ENCODE results near the gene WNK1.
"Not testable (repeated sequence)": the region's sequence is repeated elsewhere in the genome, so short reads cannot be mapped to it uniquely, and the experiment has no call there.

Gene WNK1

DNA sequence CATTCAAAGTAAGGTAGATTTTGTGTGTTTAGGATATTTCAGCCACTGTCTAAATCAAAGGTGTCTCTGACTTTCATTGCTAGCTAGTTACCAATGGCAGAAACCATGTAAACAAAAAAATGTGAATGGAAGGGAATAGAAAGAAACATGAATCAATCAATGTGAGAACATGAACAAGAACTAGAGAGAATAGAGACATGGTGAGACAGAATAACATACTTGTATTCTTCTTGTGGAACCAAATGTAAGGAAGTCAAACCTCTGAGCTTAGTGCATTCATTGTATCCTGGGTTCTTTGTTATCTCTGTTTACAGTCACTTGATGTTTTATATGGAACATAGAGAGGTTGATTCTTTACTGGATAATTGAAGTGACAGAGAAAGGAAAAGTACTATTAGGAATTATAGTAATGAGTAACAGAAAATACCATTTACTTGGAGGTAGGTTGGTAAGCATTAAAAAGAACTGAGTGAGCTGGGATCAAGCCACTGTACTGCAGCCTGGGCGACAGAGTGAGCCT, 2.6 kb upstream of the WNK1 start:
- DNase-seq (ENCODE audit: low spot score), result no peak

DNA sequence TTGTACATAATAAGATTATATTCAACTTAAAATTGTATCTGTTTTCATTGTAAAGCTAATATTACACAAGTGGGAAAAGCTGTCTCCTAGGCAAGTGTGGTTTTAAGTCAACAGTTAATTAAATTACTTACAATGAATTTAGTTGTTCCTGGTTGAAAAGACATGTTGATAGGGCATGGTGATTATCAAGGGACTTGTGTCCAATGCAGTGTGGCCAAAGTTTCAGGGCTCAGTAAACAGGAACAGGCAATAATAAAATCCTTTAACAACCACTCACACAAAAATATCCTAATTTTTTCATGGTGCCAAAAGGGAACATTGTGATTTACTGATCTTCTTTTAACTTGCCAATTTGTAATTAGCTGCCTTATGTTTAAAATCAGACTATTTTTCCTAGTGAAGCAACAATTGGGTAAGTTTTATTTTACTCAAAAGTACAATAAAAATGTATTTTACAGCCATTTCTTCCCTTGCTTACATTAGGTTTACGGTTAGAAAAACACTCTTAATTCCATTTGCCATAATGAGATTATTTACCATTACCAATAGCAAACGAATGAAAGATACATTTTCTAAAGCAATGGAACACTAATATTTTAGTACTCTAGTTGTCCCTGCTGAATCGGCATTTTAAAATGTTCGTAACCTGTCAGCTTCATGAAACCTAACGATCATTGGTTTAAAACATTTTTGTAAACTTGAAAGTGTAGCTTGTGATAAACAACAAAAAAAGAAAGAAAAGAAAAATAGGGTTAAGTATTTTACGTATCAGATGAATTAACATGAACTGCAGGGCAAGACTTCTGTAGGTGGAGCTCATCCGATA, 1.8 kb upstream of the WNK1 start:
- DNase-seq (ENCODE audit: low spot score), result no peak

DNA sequence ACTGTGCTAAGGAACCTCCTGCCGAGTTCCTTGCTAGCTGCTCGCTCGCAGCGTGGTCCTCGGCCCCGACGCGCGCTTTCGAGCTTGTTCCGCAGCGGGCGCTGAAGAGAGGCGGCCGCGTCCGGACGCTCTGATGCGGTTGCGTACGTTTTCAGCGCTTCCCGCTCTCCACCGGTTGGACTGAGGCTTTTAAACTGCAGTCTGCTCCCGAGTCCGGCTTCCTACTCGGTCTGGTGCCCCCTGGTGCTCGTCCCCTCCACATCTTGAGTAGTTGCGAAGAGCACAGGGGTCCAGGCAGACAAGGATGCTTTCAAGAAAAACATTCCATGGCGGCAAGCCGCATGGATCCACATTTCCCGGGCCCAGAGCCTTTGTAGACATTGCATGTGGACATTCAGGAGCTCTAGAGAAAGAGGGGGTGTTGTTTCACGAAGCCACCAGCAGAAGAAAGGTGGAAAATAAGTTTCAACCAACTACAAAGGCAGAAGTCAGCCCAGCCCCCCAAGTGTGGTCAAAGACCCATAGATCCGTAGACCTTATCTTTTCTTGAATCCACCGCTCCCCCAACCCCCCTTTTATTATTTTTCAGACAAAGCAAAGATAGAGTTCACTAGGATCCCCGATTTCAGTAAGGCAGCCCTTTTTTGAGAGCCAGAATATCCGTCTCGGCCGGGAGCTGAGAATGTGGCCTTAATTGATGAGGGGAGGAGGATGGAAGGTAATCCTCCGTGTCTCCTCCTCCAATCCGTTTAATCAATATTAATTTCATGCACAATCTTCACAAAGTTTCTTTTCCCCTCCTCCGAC, 984 bp upstream of the WNK1 start:
- peak; percentile 83 for DNase-seq (ENCODE audit: low spot score)

DNA sequence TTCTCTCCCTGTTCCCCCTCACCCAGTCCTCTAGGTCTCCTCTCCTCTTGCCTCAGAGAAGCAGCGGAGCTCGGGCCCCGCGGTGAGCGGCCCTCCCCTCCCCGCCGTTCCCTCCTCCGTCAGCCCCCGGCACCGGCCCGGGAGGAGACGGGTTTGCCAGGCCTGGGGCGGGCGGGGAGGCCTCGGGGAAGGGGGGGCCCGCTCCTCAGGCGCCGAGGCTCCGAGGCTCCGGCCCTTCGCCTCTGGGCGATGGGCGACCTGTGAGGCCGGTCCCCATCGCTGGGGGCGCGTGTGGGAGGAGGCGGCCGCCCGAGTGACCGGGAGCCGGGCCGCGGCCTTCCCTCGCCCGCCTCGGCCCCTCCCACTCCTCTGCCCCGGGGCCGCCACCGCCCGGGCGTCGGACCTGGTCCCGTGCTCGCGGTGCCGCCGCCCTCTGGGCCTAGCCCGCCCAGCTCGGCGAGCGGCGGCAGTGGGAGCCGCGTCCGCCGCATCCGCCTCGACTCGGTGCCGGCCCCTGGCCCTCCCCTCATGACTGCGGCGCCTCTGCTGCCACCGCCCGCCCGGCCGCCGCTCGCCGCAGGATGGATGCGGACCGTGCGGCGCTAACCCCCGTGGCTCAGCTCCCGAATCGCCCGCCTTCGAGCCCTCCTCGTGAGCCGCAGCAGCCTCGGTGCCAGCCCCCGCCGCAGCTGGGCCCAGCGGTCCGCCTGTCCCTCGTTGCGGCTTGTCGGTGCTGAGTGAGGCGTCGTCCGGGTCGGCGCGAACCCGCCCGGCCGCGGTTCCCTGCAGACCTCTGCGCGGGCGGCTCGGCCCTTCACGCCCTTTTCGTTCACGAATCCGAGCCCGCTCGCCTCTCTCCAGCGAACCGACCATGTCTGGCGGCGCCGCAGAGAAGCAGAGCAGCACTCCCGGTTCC, 574 bp downstream of the WNK1 start:
- DNase-seq (ENCODE audit: low spot score), result peak; percentile 52

DNA sequence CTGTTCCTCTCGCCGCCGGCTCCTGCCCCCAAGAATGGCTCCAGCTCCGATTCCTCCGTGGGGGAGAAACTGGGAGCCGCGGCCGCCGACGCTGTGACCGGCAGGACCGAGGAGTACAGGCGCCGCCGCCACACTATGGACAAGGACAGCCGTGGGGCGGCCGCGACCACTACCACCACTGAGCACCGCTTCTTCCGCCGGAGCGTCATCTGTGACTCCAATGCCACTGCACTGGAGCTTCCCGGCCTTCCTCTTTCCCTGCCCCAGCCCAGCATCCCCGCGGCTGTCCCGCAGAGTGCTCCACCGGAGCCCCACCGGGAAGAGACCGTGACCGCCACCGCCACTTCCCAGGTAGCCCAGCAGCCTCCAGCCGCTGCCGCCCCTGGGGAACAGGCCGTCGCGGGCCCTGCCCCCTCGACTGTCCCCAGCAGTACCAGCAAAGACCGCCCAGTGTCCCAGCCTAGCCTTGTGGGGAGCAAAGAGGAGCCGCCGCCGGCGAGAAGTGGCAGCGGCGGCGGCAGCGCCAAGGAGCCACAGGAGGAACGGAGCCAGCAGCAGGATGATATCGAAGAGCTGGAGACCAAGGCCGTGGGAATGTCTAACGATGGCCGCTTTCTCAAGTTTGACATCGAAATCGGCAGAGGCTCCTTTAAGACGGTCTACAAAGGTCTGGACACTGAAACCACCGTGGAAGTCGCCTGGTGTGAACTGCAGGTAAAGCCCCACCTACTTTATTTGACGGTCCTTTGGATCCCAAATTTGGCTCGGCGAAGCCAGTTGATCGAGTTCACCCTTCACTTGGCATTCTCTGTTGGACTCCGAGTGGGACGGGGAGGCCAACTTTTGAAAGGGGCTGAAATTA, 1.5 kb downstream of the WNK1 start:
- DNase-seq (ENCODE audit: low spot score), result peak; percentile 53

DNA sequence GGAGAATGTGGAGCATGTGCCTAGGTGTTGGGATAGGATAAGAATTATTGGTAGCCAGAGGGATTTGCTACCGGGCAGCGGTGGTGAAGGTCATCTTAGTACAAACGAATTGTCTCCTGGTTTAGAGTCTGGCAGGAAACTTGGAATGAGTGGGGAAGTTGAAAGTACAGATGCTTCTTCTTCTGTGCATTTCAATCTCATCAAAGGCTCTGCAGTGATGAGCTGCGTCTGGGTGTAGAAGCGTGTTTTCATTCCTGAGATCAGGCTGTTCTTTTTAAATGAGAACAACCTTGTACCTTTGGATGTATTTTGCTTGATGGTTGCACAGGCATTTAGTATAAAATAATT, 2.1 kb downstream of the WNK1 start:
- DNase-seq (ENCODE audit: low spot score), result no peak

DNA sequence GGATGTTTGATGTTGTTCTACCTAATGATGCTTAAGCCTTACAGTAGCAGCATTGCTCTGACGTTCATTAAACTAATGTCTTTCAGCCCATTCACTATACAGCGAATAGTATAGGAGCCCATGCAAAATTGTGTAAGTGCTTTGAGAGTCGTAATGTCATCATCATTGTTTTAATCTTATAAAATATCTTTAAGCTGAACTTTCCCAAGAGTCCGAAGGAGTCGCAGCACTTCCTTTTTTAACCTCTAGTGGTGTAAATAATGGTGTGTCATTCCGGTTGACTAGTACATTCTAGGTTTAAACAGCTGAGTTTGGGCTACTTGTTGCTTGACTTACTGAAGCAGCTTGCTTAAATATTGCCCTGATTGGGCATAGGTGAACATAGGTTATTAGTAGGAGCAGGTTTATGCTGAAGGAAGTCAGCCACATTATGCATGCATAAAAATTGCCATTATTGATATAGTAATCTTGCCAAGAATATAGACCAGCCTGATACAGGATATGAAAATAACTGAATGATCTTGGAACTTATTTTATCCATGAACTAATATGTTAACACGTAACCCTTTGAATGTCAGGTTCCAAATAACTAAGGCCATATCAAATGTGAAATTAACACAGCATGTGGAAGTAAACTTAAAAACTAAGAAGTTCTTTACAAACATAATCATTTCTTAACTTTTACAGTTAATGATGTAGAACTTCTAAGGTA, 2.6 kb downstream of the WNK1 start:
- DNase-seq (ENCODE audit: low spot score), result peak; percentile 65

DNA sequence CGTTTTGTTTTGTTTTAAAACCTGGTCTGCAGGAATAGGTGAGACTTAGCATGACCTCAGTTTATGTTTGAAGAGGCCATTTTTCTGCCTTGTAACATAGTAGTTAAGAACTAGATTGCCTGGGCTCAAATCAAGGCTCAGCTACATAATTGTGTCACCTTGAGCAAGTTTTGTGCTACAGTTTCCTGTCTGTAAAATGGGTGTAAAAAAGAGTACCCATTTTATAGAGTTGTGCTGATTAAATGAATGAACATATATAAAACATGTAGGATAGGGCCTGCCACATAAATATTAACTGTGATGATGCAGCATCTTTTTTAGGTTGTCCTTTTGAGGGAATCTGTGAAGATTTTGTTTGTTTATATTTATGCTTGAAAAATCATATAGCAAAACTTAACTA, 7.2 kb downstream of the WNK1 start:
- no peak for DNase-seq (ENCODE audit: low spot score)

DNA sequence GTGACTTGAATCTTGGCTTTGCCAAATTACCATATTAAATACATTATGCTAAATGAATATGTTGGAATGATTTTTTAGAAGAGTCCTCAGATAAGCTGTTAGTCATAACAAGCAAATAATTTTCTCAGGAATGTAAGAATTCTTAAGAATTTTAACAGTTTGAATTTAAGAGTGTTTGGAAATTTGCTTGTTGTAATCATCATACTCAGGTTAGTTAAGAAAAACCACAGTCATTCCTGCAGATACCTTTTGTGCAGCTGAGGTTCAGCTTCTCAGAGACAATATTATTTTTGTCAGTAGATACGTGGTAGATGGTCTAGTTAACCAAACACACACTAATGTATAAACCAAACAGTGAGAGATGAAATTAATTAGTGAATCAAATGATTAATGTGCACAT, 8.9 kb downstream of the WNK1 start:
- no peak for DNase-seq (ENCODE audit: low spot score)

DNA sequence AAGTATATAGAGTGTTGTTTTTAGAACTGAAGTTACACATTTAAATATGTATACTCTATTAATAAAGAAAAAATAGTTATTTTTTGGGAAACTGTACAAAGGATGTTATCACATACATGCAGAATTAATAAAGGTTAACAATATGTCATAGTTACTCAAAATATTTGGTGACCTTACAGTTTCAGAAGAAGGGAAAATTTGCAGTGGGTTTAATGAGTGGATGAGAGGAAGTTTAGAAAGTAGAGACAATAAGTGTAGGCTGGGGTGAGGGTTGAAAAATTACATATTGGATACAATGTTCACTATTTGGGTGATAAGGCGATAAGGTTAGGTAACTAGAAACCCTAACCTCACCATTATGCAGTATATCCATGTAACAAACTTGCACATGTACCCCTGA, 13.5 kb downstream of the WNK1 start:
- no peak for DNase-seq (ENCODE audit: low spot score)

DNA sequence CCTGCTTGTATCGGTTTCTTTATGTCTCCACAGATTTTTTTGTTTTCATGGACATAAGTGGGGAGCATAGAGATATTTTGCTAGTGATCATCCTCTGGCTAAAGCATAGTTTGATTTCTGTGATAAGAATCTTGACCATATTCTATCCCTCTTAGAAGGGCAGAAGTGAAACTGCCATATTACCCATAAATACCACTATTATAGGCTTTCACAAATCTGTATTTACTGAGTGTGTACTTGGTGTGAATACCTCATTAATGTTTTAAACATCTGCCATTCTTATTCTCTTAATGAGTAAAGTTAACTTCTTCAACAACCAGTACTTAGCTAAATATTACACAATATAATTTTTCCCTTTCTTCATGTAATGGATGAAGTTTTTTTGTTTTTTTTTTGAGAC, 16.1 kb downstream of the WNK1 start:
- no peak for DNase-seq (ENCODE audit: low spot score)

DNA sequence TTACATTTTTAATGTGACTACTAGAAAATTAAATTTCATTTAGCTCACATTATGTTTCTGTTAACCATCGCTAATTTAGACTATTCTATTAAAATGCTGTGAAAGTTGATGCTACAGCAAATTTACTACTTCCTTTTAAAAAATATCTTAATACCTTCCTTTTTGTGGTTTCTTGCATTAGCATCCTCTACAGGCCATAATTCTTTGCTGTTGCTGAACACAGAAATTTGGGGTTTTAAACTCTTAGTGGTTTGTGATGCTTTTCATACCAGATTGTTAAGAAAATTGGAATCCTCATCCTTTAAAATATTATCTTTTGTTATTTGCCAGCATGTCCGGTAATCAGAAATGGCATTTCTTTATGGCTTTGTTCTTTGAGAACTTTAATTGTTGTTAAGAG, 18.1 kb downstream of the WNK1 start:
- no peak for DNase-seq (ENCODE audit: low spot score)

DNA sequence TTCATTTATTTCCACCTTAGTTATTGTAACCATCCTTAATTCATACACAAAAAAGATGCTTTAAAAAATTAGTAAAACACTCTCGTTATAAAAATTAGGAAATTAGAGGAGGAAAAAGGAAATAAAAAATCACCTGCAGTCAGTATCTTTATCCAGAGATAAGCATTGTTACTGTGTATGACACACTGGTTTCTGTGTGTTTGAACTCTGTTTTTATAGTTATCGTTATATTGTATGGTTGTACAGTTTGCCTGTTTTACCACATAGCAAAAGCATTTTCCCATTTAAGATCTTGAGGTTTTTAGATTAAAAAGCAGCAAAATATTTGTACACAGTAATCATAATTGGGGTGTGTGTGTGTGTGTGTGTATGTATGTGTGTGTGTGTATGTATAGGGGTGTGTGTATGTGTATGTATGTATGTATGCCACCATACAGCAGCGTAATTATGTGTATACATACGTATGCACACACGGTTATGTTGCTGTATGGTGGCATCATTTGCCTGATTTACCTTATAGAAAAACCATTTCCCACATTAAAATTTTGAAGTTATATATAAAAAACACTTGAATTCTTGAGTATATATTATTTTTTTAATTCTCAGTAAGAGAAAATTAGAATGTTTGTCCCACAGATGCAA, 19.8 kb downstream of the WNK1 start:
- no peak for DNase-seq (ENCODE audit: low spot score)

DNA sequence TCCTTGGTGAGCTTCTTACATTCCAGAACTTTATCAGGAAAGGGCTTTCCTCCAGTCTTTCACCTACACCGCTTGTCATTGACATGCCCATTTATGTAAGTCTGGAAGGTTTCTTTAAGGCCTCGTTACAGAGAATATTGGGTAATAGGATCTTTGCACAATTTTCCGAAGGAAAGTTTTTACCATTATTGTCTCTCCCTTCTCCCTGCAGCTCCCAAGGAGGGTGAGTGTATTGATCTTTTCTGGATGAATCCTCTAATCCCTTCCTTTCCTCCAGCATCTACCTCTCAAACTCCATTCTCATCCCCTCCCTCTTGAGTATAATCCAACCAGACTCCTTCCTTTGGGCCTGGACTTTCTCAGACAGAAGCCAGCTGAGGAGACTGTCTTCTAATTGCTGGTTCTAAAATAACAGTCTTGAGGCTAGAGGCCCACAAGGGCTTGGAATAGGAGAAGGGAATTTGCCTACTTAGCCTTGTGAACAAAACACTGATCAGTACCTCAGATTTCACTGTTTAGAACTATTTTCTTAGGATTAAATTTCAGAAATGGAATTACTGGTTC, 21.8 kb downstream of the WNK1 start:
- DNase-seq (ENCODE audit: low spot score), result no peak

DNA sequence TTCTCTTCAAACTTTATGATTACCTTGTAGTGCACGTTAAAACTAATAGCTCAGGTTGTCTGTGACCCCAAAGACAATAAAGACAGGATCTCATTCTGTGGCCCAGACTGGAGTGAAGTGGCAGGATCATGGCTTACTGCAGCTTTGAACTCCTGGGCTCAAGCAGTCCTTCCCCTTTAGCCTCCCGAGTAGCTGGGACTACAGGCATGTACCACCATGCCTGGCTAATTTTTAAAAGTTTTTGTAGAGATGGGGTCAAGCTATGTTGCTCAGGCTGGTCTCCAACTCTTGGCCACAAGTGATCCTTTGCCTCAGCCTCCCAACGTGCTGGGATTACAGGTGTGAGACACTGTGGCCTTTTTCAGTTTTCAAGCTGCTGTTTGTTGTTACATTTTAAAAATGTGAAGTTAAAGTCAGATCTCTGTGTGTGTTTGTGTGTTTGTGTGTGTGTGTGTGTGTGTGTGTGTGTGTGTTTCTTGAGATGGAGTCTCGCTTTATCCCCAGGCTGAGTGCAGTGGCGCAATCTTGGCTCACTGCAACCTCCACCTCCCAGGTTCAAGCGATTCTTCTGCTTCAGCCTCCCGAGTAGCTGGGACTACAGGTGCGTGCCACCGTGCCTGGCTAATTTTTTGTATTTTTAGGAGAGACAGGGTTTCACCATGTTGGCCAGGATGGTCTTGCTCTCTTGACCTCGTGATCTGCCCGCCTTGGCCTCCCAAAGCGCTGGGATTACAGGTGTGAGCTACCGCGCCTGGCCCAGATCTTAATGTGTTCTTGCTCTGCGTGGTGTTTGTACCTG, 23.8 kb downstream of the WNK1 start:
- not testable (repeated sequence) for DNase-seq (ENCODE audit: low spot score)

DNA sequence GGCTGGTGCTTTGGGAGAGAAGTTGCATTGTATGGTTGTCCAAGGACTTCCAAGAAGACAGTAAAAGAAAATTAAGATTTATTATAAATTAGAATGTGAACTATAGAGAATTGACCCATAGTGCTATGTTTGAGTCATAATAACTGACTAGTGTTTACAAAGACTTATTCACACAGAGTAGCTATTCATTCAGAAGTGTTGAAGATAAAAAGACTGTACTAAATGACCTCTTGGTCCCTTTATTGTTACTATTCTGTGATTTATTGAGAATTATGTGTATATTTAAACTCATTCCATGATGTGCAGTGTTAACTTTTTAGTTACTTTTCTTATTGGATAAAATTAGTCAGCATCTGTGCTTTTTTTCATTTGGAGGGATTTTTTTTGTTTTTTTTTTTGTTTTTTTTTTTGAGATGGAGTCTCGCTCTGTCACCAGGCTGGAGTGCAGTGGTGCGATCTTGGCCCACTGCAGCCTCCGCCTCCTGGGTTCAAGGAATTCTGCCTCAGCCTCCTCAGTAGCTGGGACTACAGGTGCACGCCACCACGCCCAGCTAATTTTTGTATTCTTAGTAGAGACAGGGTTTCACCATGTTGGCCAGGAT, 24.5 kb downstream of the WNK1 start:
- DNase-seq (ENCODE audit: low spot score), result not testable (repeated sequence)

DNA sequence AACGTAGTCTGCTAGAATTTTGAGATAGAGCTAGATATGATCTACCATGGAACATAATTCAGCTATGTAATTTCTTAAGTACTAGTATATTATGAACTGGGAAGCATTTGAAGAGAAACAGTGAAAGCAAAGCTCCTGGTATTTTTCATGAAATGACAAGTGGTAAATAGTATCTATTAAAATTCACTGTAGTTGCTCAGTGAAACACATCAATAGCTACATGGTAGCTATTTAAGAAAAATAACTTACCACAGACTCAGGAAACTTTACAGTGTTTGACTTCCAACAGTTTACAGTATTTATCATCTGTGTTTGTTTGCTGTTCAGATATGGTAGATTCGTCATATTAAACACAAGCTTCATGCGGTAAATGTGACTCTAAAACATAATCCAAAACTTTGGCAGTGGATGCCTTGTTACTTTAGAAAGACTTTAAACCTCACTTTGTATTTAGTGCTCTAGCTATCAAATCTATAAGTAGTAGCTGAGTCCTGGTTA, 25.2 kb downstream of the WNK1 start:
- DNase-seq (ENCODE audit: low spot score), result no peak

DNA sequence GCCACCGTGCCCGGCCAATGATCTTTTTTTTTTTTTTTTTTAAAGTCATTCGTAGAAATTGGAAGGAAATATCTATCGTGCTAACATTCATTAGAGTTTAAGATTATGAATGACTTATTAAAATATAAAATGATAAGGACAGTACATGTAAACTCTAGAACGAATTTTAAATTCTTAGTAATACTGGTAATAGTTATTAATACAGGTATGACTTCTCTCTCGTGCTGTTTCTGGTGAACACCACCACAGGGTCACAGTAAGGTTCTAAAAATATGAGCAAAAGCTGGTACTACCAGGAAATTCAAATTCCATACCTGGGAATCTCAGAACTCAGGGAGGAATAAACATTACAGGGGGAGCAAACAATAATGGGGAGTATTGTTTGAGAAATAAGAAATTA, 26.2 kb downstream of the WNK1 start:
- no peak for DNase-seq (ENCODE audit: low spot score)
